ENCODE data around the gene PCSK5. TPM values are rescaled to one million over a fixed set of nuclear protein-coding genes. Genes with fewer than 3 reads are reported as not detected.

Gene PCSK5
- total and polyA plus RNA-seq, 2 of the 8 experiments (the other 6 are each of a cell fraction or from before 2014, with no cell fraction given): 5.5 to 10.7 TPM

DNA sequence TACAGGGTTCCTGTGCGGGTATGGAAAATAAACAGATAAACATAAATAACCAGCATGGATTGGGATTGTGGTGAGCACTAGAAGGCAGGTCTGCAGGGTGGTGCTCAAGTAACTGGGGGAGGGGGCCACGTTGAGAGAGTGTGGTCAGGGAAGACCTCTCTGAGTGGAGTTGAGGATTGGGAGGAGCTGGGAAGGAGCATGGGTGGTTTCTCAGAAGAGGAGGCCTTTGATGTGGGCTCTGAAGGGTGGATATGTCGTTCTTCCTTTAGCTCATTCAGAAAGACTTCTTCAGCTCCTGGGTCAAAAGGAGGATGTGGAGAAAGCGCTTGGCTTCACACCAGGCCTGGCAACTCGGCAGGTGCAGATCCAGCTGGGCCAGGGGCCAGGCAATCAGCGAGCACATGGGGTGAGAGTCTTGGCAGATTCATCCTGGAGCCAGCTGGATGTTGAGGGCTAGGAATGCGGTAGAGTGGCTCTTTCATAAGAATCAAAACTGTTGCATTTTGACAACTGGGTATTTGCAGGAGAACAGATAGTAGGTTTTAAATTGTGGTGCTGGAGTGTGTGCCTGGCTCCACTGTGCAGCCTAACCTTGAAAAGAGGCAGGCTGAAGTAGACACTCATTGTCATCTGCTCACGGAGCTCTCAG lies 71.7 kb downstream of the PCSK5 start:
- Histone ChIP-seq H4K5ac (ENCODE audit: insufficient read length, low read depth, low read length) (no peak overlapping the region), H4K91ac (replicated peaks; ENCODE audit: insufficient read length, low read length) (no peak overlapping the region), H2AK5ac (ENCODE audit: low read depth, low read length) (no peak overlapping the region), H3K9ac (replicated peaks in 1 of 4; ENCODE audit: extremely low read depth in 1 of 4, low read depth in 3 of 4, low read length in 3 of 4) (no peak overlapping the region), H3K23ac (ENCODE audit: insufficient read length) (no peak overlapping the region), H2BK120ac (replicated peaks; ENCODE audit: low read depth, low read length) (no peak overlapping the region), H2BK5ac (ENCODE audit: low read depth, low read length) (no peak overlapping the region), H3K36me3 (ENCODE audit: control insufficient read depth in 2 of 4, insufficient read depth in 4 of 4, low read length in 3 of 4) (no peaks in the 10 kb centered on the region), H3K27me3 (replicated peaks in 1 of 4; ENCODE audit: control insufficient read depth in 3 of 4, extremely low read depth in 1 of 4, insufficient read depth in 3 of 4, low read length in 3 of 4) (no peaks in the 10 kb centered on the region), H3K23me2 (ENCODE audit: low read depth, low read length) (no peaks in the 10 kb centered on the region), H3K9me3 (ENCODE audit: insufficient read depth in 2 of 2, low read depth in 1 of 2, low read length in 1 of 2) (no peaks in the 10 kb centered on the region), H3K4me1 (replicated peaks in 1 of 4; ENCODE audit: control insufficient read depth in 3 of 4, insufficient read depth in 4 of 4, low read length in 3 of 4) (peaks cover 1 to 7% (median 2%) of the 10 kb centered on the region in 4 experiments; a peak in 2 of 7 replicates), H2BK15ac (ENCODE audit: low read length) (no peak overlapping the region), H3K56ac (replicated peaks; ENCODE audit: insufficient read length, low read depth, low read length) (no peak overlapping the region), H2BK12ac (ENCODE audit: low read depth, low read length) (no peak overlapping the region), H3K27ac (ENCODE audit: low read depth, low read length) (no peak overlapping the region), H4K8ac (ENCODE audit: extremely low read depth, insufficient read depth, low read length) (no peak overlapping the region), H3K4me3 (ENCODE audit: extremely low read depth in 1 of 4, insufficient read depth in 2 of 4, low read depth in 3 of 4, low read length in 4 of 4) (no peak overlapping the region), H3K79me2 (ENCODE audit: control insufficient read depth in 1 of 2, insufficient read depth in 2 of 2, low read length in 2 of 2) (peaks cover 0 to 5% of the 10 kb centered on the region in 2 experiments; a peak in 1 of 4 replicates), H3K4me2 (ENCODE audit: insufficient read depth in 1 of 2, low read depth in 2 of 2, low read length in 2 of 2) (no peak overlapping the region), H2BK20ac (ENCODE audit: low read length) (no peak overlapping the region), H2AFZ (ENCODE audit: low read length) (no peak overlapping the region), H3K4ac (replicated peaks; ENCODE audit: insufficient read length, low read depth, low read length) (no peak overlapping the region), H3K79me1 (ENCODE audit: low read depth, low read length) (peaks cover 4% of the 10 kb centered on the region; the same call in 1 of the 2 replicates), H4K20me1 (replicated peaks in 1 of 2; ENCODE audit: control insufficient read depth in 1 of 2, insufficient read depth in 2 of 2, low read length in 2 of 2) (no peaks in the 10 kb centered on the region), H3K14ac (ENCODE audit: insufficient read length) (no peak overlapping the region), H3K18ac (ENCODE audit: extremely low read depth, low read length) (no peak overlapping the region)
- WGBS, 2 experiments (ENCODE audit: extremely low coverage in 1 of 2, insufficient coverage in 1 of 2, insufficient read length in 1 of 2, insufficient replicate concordance in 2 of 2, low coverage in 1 of 2, low lambda C conversion rate in 2 of 2, missing lambda C conversion rate in 1 of 2): 87% methylated on average over 8 of the region's 8 CpGs; no CpG with 5 or more reads in 1 of the 2 experiments
- POLR2A ChIA-PET (ENCODE audit: partially characterized antibody): interaction anchor here (0.8 to 1.5 kb wide), 2 partner anchors 16 to 81 kb away, joined by 3 read pairs; no protein-coding TSS in a partner anchor
- CTCF ChIA-PET (ENCODE audit: partially characterized antibody): interaction anchor here (0.6 to 1.8 kb wide), 4 partner anchors 8 to 802 kb away, joined by 3 to 5 read pairs (median 4); no protein-coding TSS in a partner anchor
- DNase-seq (ENCODE audit: low read depth in 1 of 2, low spot score in 2 of 2): no peak
- FAIRE-seq: no peak
- TF ChIP-seq CEBPB (IDR thresholded peaks at IDR 0.05; ENCODE audit: low read depth, low read length) (no peak), TAF1 (IDR thresholded peaks at IDR 0.05; ENCODE audit: low read depth, low read length) (no peak), JUND (IDR thresholded peaks at IDR 0.05; ENCODE audit: low read length) (no peak), RNF2 (IDR thresholded peaks at IDR 0.05; ENCODE audit: borderline replicate concordance, low read depth, low read length, missing control alignments, poor library complexity, severe bottlenecking) (no peak), E2F6 (IDR thresholded peaks at IDR 0.05) (no peak), ASH2L (IDR thresholded peaks at IDR 0.05; ENCODE audit: low read length) (no peak), BCL11A (IDR thresholded peaks at IDR 0.05; ENCODE audit: low read depth in 2 of 2, low read length in 2 of 2) (no peak), SP4 (IDR thresholded peaks at IDR 0.05; ENCODE audit: low read length) (no peak), RBBP5 (IDR thresholded peaks at IDR 0.05; ENCODE audit: borderline replicate concordance, low read depth, low read length) (no peak), HDAC2 (IDR thresholded peaks at IDR 0.05; ENCODE audit: borderline replicate concordance in 1 of 2, low read depth in 2 of 2, low read length in 2 of 2) (no peak), CBX5 (IDR thresholded peaks at IDR 0.05; ENCODE audit: low read depth, low read length) (no peak), RXRA (IDR thresholded peaks at IDR 0.05; ENCODE audit: insufficient read depth, low read depth, low read length) (no peak)
